ENCODE measurements around the gene TBX18. TPM values are rescaled to one million over a fixed set of nuclear protein-coding genes. Genes with fewer than 3 reads are reported as not detected.

The TBX18 gene
- total and polyA plus RNA-seq, 2 of the 4 experiments (the other 2 are of a cell fraction), result 0.86 to 1.3 TPM

DNA sequence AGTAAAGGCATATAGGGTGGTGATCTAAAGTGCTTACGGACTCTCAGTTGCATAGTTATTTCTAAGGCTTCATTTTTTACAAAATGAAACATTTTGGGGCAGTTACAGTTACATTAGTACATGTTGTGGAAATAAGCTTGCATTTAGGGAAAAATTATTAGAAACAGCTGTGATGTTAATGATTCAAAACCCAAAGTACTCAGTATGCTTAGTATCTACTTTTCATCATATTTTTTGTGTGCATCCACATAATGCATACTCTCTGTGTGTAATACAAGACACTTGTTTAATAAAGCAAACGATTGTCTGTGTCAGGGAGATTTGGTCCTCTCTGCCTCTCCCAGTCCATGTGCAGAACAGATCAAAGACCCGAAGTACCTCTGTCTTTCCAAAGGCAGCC is 11.4 kb upstream of the TBX18 start:
- Histone ChIP-seq H4K20me1 (ENCODE audit: insufficient read depth, low read length) (no peaks in the 10 kb centered on the region), H2AK5ac (ENCODE audit: low read depth, low read length) (no peak overlapping the region), H3K36me3 (ENCODE audit: control insufficient read depth, insufficient read depth, low read length) (no peaks in the 10 kb centered on the region), H2BK15ac (ENCODE audit: low read depth, low read length) (no peak overlapping the region), H3K79me1 (ENCODE audit: low read depth in 1 of 2, low read length in 2 of 2) (no peaks in the 10 kb centered on the region), H3K9me3 (ENCODE audit: control insufficient read depth, insufficient read depth, low read length) (peaks cover 3% of the 10 kb centered on the region), H3K27me3 (ENCODE audit: control insufficient read depth, insufficient read depth, low read length) (peaks cover 50% of the 10 kb centered on the region), H4K5ac (ENCODE audit: low read depth, low read length) (no peak overlapping the region), H2BK20ac (ENCODE audit: low read depth, low read length) (no peak overlapping the region), H2AFZ (replicated peaks; ENCODE audit: low read length, poor library complexity) (no peak overlapping the region), H3K23ac (ENCODE audit: low read depth, low read length) (no peak overlapping the region), H2BK120ac (ENCODE audit: low read depth, low read length) (no peak overlapping the region), H3K27ac (ENCODE audit: insufficient read depth, low read length) (no peak overlapping the region), H3K56ac (ENCODE audit: extremely low read depth, insufficient read depth, low read length) (no peak overlapping the region), H3K14ac (replicated peaks; ENCODE audit: low read depth, low read length) (no peak overlapping the region), H3K4me1 (ENCODE audit: control insufficient read depth, insufficient read depth, low read length) (no peaks in the 10 kb centered on the region), H2BK5ac (ENCODE audit: low read depth, low read length, poor library complexity, severe bottlenecking) (no peak overlapping the region), H3K18ac (ENCODE audit: low read depth, low read length) (no peak overlapping the region), H3K4me3 (ENCODE audit: insufficient read depth, low read depth, low read length) (no peak overlapping the region), H3K4ac (ENCODE audit: low read depth, low read length) (no peak overlapping the region), H3K9ac (ENCODE audit: low read depth, low read length) (no peak overlapping the region), H4K8ac (ENCODE audit: low read depth in 2 of 2, low read length in 2 of 2) (no peak overlapping the region), H3K4me2 (ENCODE audit: low read depth, low read length) (no peak overlapping the region), H3K9me1 (ENCODE audit: insufficient read depth, low read length) (no peaks in the 10 kb centered on the region), H2AK9ac (replicated peaks; ENCODE audit: low read depth, low read length, poor library complexity) (no peak overlapping the region), H4K91ac (ENCODE audit: insufficient read depth, low read depth, low read length) (no peak overlapping the region)
- TF ChIP-seq MXI1 (IDR thresholded peaks at IDR 0.05; ENCODE audit: borderline replicate concordance, low read depth, low read length), result no peak
- TF ChIP-seq FOS (IDR thresholded peaks at IDR 0.05; ENCODE audit: low read depth, low read length), result no peak
- TF ChIP-seq BHLHE40 (IDR thresholded peaks at IDR 0.05; ENCODE audit: low read depth, low read length), result no peak
- TF ChIP-seq RCOR1 (IDR thresholded peaks at IDR 0.05; ENCODE audit: insufficient replicate concordance, low read length), result no peak
- TF ChIP-seq CEBPB (IDR thresholded peaks at IDR 0.05; ENCODE audit: low read depth, low read length), result no peak
- TF ChIP-seq NFE2L2 (IDR thresholded peaks at IDR 0.05; ENCODE audit: low read depth, low read length), result no peak
- TF ChIP-seq SMC3 (IDR thresholded peaks at IDR 0.05; ENCODE audit: low read depth, low read length), result no peak
- TF ChIP-seq RFX5 (IDR thresholded peaks at IDR 0.05; ENCODE audit: low read depth, low read length), result no peak
- TF ChIP-seq, protein P1, sequence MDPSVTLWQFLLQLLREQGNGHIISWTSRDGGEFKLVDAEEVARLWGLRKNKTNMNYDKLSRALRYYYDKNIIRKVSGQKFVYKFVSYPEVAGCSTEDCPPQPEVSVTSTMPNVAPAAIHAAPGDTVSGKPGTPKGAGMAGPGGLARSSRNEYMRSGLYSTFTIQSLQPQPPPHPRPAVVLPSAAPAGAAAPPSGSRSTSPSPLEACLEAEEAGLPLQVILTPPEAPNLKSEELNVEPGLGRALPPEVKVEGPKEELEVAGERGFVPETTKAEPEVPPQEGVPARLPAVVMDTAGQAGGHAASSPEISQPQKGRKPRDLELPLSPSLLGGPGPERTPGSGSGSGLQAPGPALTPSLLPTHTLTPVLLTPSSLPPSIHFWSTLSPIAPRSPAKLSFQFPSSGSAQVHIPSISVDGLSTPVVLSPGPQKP (IDR thresholded peaks at IDR 0.05; ENCODE audit: borderline replicate concordance, low read depth, low read length), result no peak
- TF ChIP-seq, protein P2, sequence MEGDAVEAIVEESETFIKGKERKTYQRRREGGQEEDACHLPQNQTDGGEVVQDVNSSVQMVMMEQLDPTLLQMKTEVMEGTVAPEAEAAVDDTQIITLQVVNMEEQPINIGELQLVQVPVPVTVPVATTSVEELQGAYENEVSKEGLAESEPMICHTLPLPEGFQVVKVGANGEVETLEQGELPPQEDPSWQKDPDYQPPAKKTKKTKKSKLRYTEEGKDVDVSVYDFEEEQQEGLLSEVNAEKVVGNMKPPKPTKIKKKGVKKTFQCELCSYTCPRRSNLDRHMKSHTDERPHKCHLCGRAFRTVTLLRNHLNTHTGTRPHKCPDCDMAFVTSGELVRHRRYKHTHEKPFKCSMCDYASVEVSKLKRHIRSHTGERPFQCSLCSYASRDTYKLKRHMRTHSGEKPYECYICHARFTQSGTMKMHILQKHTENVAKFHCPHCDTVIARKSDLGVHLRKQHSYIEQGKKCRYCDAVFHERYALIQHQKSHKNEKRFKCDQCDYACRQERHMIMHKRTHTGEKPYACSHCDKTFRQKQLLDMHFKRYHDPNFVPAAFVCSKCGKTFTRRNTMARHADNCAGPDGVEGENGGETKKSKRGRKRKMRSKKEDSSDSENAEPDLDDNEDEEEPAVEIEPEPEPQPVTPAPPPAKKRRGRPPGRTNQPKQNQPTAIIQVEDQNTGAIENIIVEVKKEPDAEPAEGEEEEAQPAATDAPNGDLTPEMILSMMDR (conservative IDR thresholded peaks at IDR 0.05; ENCODE audit: low read depth, low read length), result no peak
- no peak for TF ChIP-seq USF2 (IDR thresholded peaks at IDR 0.05; ENCODE audit: low read depth, low read length)
- no peak for TF ChIP-seq MAFK (IDR thresholded peaks at IDR 0.05; ENCODE audit: low read depth, low read length)
- TF ChIP-seq CHD1 (IDR thresholded peaks at IDR 0.05; ENCODE audit: low read depth, low read length), result no peak
- TF ChIP-seq MAZ (IDR thresholded peaks at IDR 0.05; ENCODE audit: borderline replicate concordance, low read depth, low read length), result no peak
- no peak for TF ChIP-seq POLR2A (IDR thresholded peaks at IDR 0.05; ENCODE audit: low read depth, low read length)
- POLR2A ChIA-PET (ENCODE audit: unreplicated experiment), result no interaction called here
- ATAC-seq (ENCODE audit: low read depth), result no peak
- intact Hi-C loops (cut with micrococcal nuclease), result no loop called here
- DNase-seq, result no peak
- 60% methylated on average over 1 of the region's 3 CpGs; no CpG with 5 or more reads in 1 of the 2 experiments for WGBS, 2 experiments (ENCODE audit: extremely low coverage in 2 of 2, insufficient read length in 1 of 2)
- CTCF ChIA-PET, result no interaction called here
- dilution Hi-C loops (cut with HindIII; ENCODE audit: low sequenced_read_pairs, unreplicated experiment), result no loop called here
- no TSS peak for BruUV-seq (replicated peaks)
- in situ Hi-C loops (cut with MboI; ENCODE audit: low sequenced_read_pairs), result no loop called here
